ENCODE data around the gene CC2D1A.

- TF ChIP-seq EZH2 (IDR thresholded peaks at IDR 0.05), result no peak
- TF ChIP-seq POLR2AphosphoS5 (IDR thresholded peaks at IDR 0.05; ENCODE audit: borderline replicate concordance, low read depth, low read length), result no peak
Measured at GRCh38 chr19:13906910-13907309, 909 bp downstream of the CC2D1A start.
